PC-3 (cell line): Measurements from ENCODE around the gene ANGPTL2. TPM values are rescaled to one million over a fixed set of nuclear protein-coding genes. Genes with fewer than 3 reads are reported as not detected.

Experiments used
- ATAC-seq: fragments of 200-7000 bp; cut with Tn5 transposase; 2 replicates; pipeline ENCODE4 v1.9.1; 2020; ENCODE audit warnings: mild to moderate bottlenecking, moderate library complexity
- BruUV-seq: library from RNA; stranded (reverse); fragments of 400-500 nt; replicated peaks from 2 replicates; lab custom pipeline; 2021; lab: Mats Ljungman, UMichigan
- CTCF ChIA-PET: fragments of 300-600 bp; sonication (Branson Sonifier 250); formaldehyde crosslinking; loops from one replicate; lab custom pipeline; 2022; ENCODE audit warnings: antibody characterized with exemption; lab: Charles Lee
- POLR2A ChIA-PET: fragments of 300-600 bp; sonication (Branson Sonifier 250); formaldehyde crosslinking; loops from one replicate; lab custom pipeline; 2022; ENCODE audit warnings: antibody characterized with exemption; ENCODE audit not compliant: unreplicated experiment; lab: Charles Lee
- DNase-seq: peaks from one replicate; pipeline ENCODE4 v3.0.0-alpha.2; 2015
- H2AFZ ChIP-seq: fragments of 300-600 bp; sonication (generic); 2 replicates; pipeline ENCODE4 v1.6.0; 2016; ENCODE audit warnings: antibody characterized with exemption, low read length
- H3F3A ChIP-seq: fragments of 300-600 bp; sonication (generic); one replicate; pipeline ENCODE4 v1.6.0; 2017; ENCODE audit warnings: antibody characterized with exemption, low read length, control low read depth, mild to moderate bottlenecking; ENCODE audit not compliant: unreplicated experiment
- H3K27ac ChIP-seq: fragments of 300-600 bp; sonication (generic); 2 replicates; pipeline ENCODE4 v1.5.1; 2016; ENCODE audit warnings: mild to moderate bottlenecking, low read length
- H3K27me3 ChIP-seq: fragments of 300-600 bp; sonication (generic); 2 replicates; pipeline ENCODE4 v1.6.1; 2016; ENCODE audit warnings: low read length, mixed read lengths
- H3K36me3 ChIP-seq: fragments of 300-600 bp; sonication (generic); 2 replicates; pipeline ENCODE4 v1.6.1; 2016; ENCODE audit warnings: low read depth, mixed run types, low read length, mixed read lengths
- H3K4me1 ChIP-seq: fragments of 300-600 bp; sonication (generic); 2 replicates; pipeline ENCODE4 v1.5.1; 2016; ENCODE audit warnings: low read length; ENCODE audit not compliant: insufficient read depth
- H3K4me2 ChIP-seq: fragments of 300-600 bp; sonication (generic); 2 replicates; pipeline ENCODE4 v1.6.0; 2016; ENCODE audit warnings: low read length
- H3K4me3 ChIP-seq: fragments of 300-600 bp; sonication (generic); 2 replicates; pipeline ENCODE4 v1.5.1; 2016; ENCODE audit warnings: mild to moderate bottlenecking, low read length, mixed read lengths
- H3K79me2 ChIP-seq: fragments of 300-600 bp; sonication (generic); 2 replicates; pipeline ENCODE4 v1.6.1; 2017; ENCODE audit warnings: low read length, mixed read lengths
- H3K9ac ChIP-seq: fragments of 300-600 bp; sonication (generic); 2 replicates; pipeline ENCODE4 v1.6.0; 2016; ENCODE audit warnings: mild to moderate bottlenecking, low read length
- H3K9me2 ChIP-seq: fragments of 300-600 bp; sonication (generic); replicated peaks from 2 replicates; pipeline ENCODE4 v1.6.1; 2016; ENCODE audit warnings: mixed run types, low read length, mixed read lengths
- H3K9me3 ChIP-seq: fragments of 300-600 bp; sonication (generic); 2 replicates; pipeline ENCODE4 v1.6.1; 2016; ENCODE audit warnings: low read length, mixed read lengths
- H4K20me1 ChIP-seq: fragments of 300-600 bp; sonication (generic); 2 replicates; pipeline ENCODE4 v1.6.1; 2016; ENCODE audit warnings: low read length, mixed read lengths
- EZH2 ChIP-seq: fragments of 300-600 bp; sonication (generic); IDR thresholded peaks from one replicate; pipeline ENCODE4 v1.6.1; 2017; ENCODE audit warnings: antibody characterized with exemption, mild to moderate bottlenecking, low read length; ENCODE audit not compliant: unreplicated experiment
- EZH2phosphoT487 ChIP-seq: fragments of 300-600 bp; sonication (generic); IDR thresholded peaks from 2 replicates; pipeline ENCODE4 v1.6.1; 2018; ENCODE audit warnings: mild to moderate bottlenecking, antibody characterized with exemption, low read length, borderline replicate concordance
- intact Hi-C: fragments of 100-400 bp; cut with micrococcal nuclease; formaldehyde crosslinking; loops from 2 replicates; pipeline ENCODE4 v1.9.0; 2023
- total RNA-seq: library from RNA; depleted of rRNA; stranded (reverse); fragments of >200 nt; gene quantifications from 2 replicates; pipeline ENCODE4 v1.2.3, GENCODE V29; 2014
- TF ChIP-seq, protein P1 (sequence below): fragments of 300-600 bp; sonication (generic); conservative IDR thresholded peaks from 2 replicates; pipeline ENCODE4 v1.5.1; 2017; ENCODE audit warnings: antibody characterized with exemption, low read depth, mild to moderate bottlenecking, low read length

The ANGPTL2 gene
- total RNA-seq, 1 experiment from 2014 or later = 0.07 TPM

DNA sequence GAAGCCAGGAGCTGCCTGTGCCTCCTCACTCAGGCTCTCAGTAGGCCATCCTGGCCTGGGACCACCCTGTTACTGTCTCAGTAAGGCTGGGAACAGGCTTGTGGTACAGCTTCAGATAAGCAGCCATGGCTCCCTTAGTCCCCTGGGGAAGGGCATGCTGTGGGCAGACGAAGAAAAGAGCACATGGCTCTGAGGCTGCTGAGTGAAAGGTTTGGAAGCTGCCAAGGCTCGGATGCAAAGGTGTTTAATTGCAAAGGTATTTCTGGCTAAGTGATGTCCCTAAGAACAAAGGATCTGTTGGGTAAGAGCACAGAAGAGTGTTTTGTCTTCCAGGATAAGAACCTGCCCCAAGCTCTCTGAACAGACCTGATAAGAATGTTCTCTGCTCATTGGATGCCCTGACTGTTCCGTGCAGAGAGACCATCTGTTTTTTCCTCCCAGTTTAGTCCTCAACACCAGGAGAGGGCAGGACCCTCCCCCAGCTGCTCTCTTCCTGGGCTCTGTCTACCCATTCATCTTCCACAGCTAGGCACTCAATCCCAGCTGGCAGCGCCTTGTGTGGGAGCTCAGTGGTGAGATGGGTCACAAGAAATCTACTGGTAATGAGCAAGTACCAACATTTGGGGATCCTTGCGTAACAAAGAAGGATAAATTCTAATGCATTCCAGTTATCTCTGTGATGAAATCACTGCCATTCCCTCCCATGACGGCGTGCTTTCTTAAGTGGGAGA lies 17.7 kb downstream of the ANGPTL2 start:
- Histone ChIP-seq H4K20me1 (no peaks in the 10 kb centered on the region), H3K4me2 (no peak overlapping the region), H3K36me3 (no peaks in the 10 kb centered on the region), H3K79me2 (no peaks in the 10 kb centered on the region), H3K9ac (no peak overlapping the region), H3K4me1 (no peaks in the 10 kb centered on the region), H3K4me3 (no peak overlapping the region), H3K9me2 (no peaks in the 10 kb centered on the region), H3K9me3 (no peaks in the 10 kb centered on the region), H3K27me3 (no peaks in the 10 kb centered on the region), H3K27ac (no peak overlapping the region), H3F3A (no peaks in the 10 kb centered on the region), H2AFZ (no peak overlapping the region)
- intact Hi-C loops = no loop called here
- TF ChIP-seq EZH2phosphoT487 (no peak), EZH2 (no peak)
- TF ChIP-seq, protein P1, sequence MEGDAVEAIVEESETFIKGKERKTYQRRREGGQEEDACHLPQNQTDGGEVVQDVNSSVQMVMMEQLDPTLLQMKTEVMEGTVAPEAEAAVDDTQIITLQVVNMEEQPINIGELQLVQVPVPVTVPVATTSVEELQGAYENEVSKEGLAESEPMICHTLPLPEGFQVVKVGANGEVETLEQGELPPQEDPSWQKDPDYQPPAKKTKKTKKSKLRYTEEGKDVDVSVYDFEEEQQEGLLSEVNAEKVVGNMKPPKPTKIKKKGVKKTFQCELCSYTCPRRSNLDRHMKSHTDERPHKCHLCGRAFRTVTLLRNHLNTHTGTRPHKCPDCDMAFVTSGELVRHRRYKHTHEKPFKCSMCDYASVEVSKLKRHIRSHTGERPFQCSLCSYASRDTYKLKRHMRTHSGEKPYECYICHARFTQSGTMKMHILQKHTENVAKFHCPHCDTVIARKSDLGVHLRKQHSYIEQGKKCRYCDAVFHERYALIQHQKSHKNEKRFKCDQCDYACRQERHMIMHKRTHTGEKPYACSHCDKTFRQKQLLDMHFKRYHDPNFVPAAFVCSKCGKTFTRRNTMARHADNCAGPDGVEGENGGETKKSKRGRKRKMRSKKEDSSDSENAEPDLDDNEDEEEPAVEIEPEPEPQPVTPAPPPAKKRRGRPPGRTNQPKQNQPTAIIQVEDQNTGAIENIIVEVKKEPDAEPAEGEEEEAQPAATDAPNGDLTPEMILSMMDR = no peak
- ATAC-seq (no peak), DNase-seq (no peak)
- POLR2A ChIA-PET = no interaction called here
- CTCF ChIA-PET = no interaction called here
- BruUV-seq = no TSS peak

DNA sequence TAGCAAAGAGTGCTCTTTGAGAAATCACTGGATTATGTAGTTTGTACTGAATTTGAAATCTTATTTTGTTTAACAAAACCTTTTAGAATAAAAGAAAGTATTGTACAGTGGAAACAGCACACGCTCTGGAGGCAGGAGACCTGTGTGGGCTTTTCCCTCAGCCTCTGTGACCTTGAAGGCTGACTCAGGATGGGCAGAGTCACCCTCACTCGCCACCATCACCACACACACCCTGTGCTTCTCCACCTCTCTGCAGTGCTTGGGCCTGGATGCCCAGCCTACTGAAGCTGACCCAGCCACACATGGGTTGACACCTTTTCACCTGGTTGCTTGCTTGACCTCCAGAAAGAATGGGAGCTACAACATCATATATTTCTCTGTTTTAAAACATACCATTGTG lies 19.6 kb downstream of the ANGPTL2 start:
- Histone ChIP-seq H3K4me3 (no peak overlapping the region), H4K20me1 (no peaks in the 10 kb centered on the region), H3K27me3 (no peaks in the 10 kb centered on the region), H3K36me3 (no peaks in the 10 kb centered on the region), H3K9me3 (no peaks in the 10 kb centered on the region), H3K9ac (no peak overlapping the region), H3K27ac (no peak overlapping the region), H3F3A (no peaks in the 10 kb centered on the region), H3K4me2 (no peak overlapping the region), H2AFZ (no peak overlapping the region), H3K4me1 (no peaks in the 10 kb centered on the region), H3K9me2 (no peaks in the 10 kb centered on the region), H3K79me2 (no peaks in the 10 kb centered on the region)
- TF ChIP-seq EZH2 (no peak), EZH2phosphoT487 (no peak)
- TF ChIP-seq, protein P1 = no peak
- ATAC-seq (no peak), DNase-seq (no peak)
- no TSS peak for BruUV-seq
- intact Hi-C loops = no loop called here
- ChIA-PET POLR2A (no interaction called here), CTCF (no interaction called here)

DNA sequence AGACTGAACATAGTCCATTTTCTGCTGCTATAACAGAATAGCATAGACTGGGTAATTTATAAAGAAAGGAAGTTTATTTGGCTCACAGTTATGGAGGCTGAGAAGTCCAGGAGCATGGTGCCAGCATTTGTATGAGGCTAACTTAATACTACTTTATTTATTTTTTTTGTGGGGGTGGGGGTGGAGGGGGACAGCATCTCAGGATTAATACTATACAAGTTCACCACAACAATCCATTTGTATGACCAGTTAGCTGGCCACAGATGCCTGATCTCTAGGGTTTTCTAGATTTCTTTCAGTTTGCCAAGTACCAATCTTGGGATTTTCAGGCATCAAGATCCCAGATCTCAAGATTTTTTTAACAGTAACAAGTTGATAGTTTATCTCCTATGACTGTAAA lies 20.3 kb downstream of the ANGPTL2 start:
- Histone ChIP-seq H3K4me2 (no peak overlapping the region), H3K9ac (no peak overlapping the region), H4K20me1 (no peaks in the 10 kb centered on the region), H3K27me3 (no peaks in the 10 kb centered on the region), H2AFZ (no peak overlapping the region), H3K4me3 (no peak overlapping the region), H3K36me3 (no peaks in the 10 kb centered on the region), H3K9me3 (no peaks in the 10 kb centered on the region), H3K4me1 (no peaks in the 10 kb centered on the region), H3K27ac (no peak overlapping the region), H3K9me2 (no peaks in the 10 kb centered on the region), H3K79me2 (no peaks in the 10 kb centered on the region), H3F3A (no peaks in the 10 kb centered on the region)
- DNase-seq (no peak), ATAC-seq (no peak)
- CTCF ChIA-PET = no interaction called here
- intact Hi-C loops = no loop called here
- no TSS peak for BruUV-seq
- POLR2A ChIA-PET = no interaction called here
- TF ChIP-seq, protein P1 = no peak
- no peak for TF ChIP-seq EZH2phosphoT487
- no peak for TF ChIP-seq EZH2
